EH (cell line): Measurements from ENCODE around the gene ISOC2.
A peak's percentile ranks its signal among the peaks of the same experiment; 100 is the strongest.

Experiments
- DNase-seq: peaks from one replicate; pipeline ENCODE4 v3.0.0-alpha.2; 2015; ENCODE audit warnings: low read depth

The ISOC2 gene

GRCh38 chr19:55477905-55478304, 16.5 kb upstream of the ISOC2 start:
- DNase-seq, result no peak

- DNase-seq, result peak; percentile 97
Measured at GRCh38 chr19:55476100-55476775, 14.8 kb upstream of the ISOC2 start, which contains the start of gene ZNF628. TSS of gene ZNF628 (plus strand) at chr19:55476617. CDS start at chr19:55479911, 3,294 bp downstream.

GRCh38 chr19:55474269-55475265, 13.1 kb upstream of the ISOC2 start:
- no peak for DNase-seq

- DNase-seq, result peak; percentile 46
Measured at GRCh38 chr19:55473225-55474012, 12.0 kb upstream of the ISOC2 start.

GRCh38 chr19:55472463-55472862, 11.0 kb upstream of the ISOC2 start:
- DNase-seq, result peak; percentile 84

- DNase-seq, result no peak
Measured at GRCh38 chr19:55471266-55471665, 9.8 kb upstream of the ISOC2 start.

- no peak for DNase-seq
Measured at GRCh38 chr19:55468054-55468393, 6.6 kb upstream of the ISOC2 start.

- peak; percentile 83 for DNase-seq
Measured at GRCh38 chr19:55467236-55468053, 6.0 kb upstream of the ISOC2 start.

- no peak for DNase-seq
Measured at GRCh38 chr19:55466241-55466614, 4.8 kb upstream of the ISOC2 start.

- peak; percentile 41 for DNase-seq
Measured at GRCh38 chr19:55465460-55466240, 4.2 kb upstream of the ISOC2 start.

- no peak for DNase-seq
Measured at GRCh38 chr19:55464662-55465054, 3.2 kb upstream of the ISOC2 start, which contains the start of gene C19orf85. TSS of gene C19orf85 (minus strand) at chr19:55464751. CDS start at chr19:55464554, 197 bp downstream.

GRCh38 chr19:55464039-55464661, 2.7 kb upstream of the ISOC2 start:
- no peak for DNase-seq

GRCh38 chr19:55463583-55464031, 2.2 kb upstream of the ISOC2 start:
- no peak for DNase-seq

- DNase-seq, result no peak
Measured at GRCh38 chr19:55462722-55463121, 1.3 kb upstream of the ISOC2 start.

- DNase-seq, result peak; percentile 50
Measured at GRCh38 chr19:55461974-55462626, 658 bp upstream of the ISOC2 start.

- DNase-seq, result peak; percentile 82
Measured at GRCh38 chr19:55460670-55461258, 678 bp downstream of the ISOC2 start.

- peak; percentile 48 for DNase-seq
Measured at GRCh38 chr19:55459950-55460657, 1.3 kb downstream of the ISOC2 start.

- no peak for DNase-seq
Measured at GRCh38 chr19:55459551-55459949, 1.9 kb downstream of the ISOC2 start.
